ENCODE data around the gene CEP152. TPM values are rescaled to one million over a fixed set of nuclear protein-coding genes. Genes with fewer than 3 reads are reported as not detected.

Gene CEP152
- total and polyA plus RNA-seq, 9 of the 15 experiments (the other 6 are each of a cell fraction or from before 2014, with no cell fraction given), result 9.9 to 43.0 (median 23.6) TPM

DNA sequence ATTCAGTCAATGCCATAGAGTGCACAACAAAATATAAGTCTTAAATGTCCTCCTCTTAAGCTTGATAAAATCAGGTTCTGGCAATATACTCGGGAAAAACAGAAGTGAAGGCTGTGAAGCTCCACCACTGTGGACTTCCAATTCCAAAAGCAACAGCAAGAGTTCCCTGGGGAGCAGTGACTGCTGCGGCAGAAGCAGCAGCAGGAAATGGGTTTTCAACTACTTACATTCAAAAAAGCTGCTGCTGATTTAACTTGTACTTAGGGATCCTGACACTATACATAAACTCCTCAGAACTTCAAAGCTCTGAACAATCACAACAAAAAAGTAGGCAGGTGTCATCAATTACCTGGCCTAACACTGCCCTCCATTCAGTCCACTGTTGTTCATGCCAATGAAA lies 4.7 kb downstream of the CEP152 start:
- no peaks in the 10 kb centered on the region for H3K27me3 ChIP-seq (ENCODE audit: control insufficient read depth in 2 of 2, insufficient read depth in 2 of 2, low read length in 2 of 2)
- H3K79me2 ChIP-seq (ENCODE audit: control insufficient read depth, insufficient read depth, low read length), result peaks cover 90% of the 10 kb centered on the region
- POLR2A ChIA-PET, result interaction anchor here (0.6 kb wide), 1 partner anchor 245 kb away, joined by 3 read pairs; no protein-coding TSS in a partner anchor
- no TSS peak for BruUV-seq (replicated peaks)
- ATAC-seq, result no peak
- no peaks in the 10 kb centered on the region for H3K9me1 ChIP-seq (ENCODE audit: control insufficient read depth, insufficient read depth, low read length)
- H3K9me3 ChIP-seq (replicated peaks; ENCODE audit: control insufficient read depth, insufficient read depth, low read depth, low read length), result no peaks in the 10 kb centered on the region
- H3K27ac ChIP-seq (ENCODE audit: extremely low read depth, low read depth, low read length), result no peak overlapping the region
- intact Hi-C loops (cut with micrococcal nuclease), result loop anchor here (10.0 kb wide), 1 partner anchor 301 kb away; no protein-coding TSS in a partner anchor
- H3K4me3 ChIP-seq, result no peak overlapping the region
- no peak overlapping the region for H3K4me2 ChIP-seq (ENCODE audit: insufficient read depth, low read length)
- DNase-seq (ENCODE audit: extremely low read depth in 1 of 4, low spot score in 3 of 4), result no peak
- H3K9ac ChIP-seq (ENCODE audit: insufficient read depth in 1 of 2, low read depth in 2 of 2, low read length in 2 of 2), result no peak overlapping the region
- H4K20me1 ChIP-seq (replicated peaks; ENCODE audit: control insufficient read depth, insufficient read depth, low read length), result no peaks in the 10 kb centered on the region
- H3K36me3 ChIP-seq (ENCODE audit: control insufficient read depth, insufficient read depth, low read length), result peaks cover 37% of the 10 kb centered on the region
- no peak for FAIRE-seq
- in situ Hi-C loops (cut with MboI), result loop anchor here (25.0 kb wide), 1 partner anchor 444 kb away; no protein-coding TSS in a partner anchor
- 41% methylated on average over 2 of the region's 2 CpGs for WGBS (ENCODE audit: insufficient coverage, low coverage, missing lambda C conversion rate)
- CTCF ChIA-PET (ENCODE audit: low intra/inter-chr PET ratio), result no interaction called here
- peaks cover 5 to 8% of the 10 kb centered on the region in 2 experiments; a peak in 4 of 5 replicates for H3K4me1 ChIP-seq (replicated peaks in 1 of 2; ENCODE audit: control insufficient read depth in 2 of 2, insufficient read depth in 2 of 2, low read length in 2 of 2)
- no peak overlapping the region for H2AFZ ChIP-seq (ENCODE audit: low read depth, low read length)
- TF ChIP-seq PRMT5 (CRISPR knock-in tag; IDR thresholded peaks at IDR 0.05) (no peak), PHF8 (IDR thresholded peaks at IDR 0.05; ENCODE audit: borderline replicate concordance, low read length) (no peak), SMARCA4 (IDR thresholded peaks at IDR 0.05) (no peak), IRF2 (CRISPR knock-in tag; IDR thresholded peaks at IDR 0.05) (no peak), ZNF41 (CRISPR knock-in tag; conservative IDR thresholded peaks at IDR 0.05) (no peak), TAF1 (IDR thresholded peaks at IDR 0.05; ENCODE audit: control insufficient read depth, extremely low read depth, insufficient read depth, low read length, severe bottlenecking) (no peak), MCM7 (IDR thresholded peaks at IDR 0.05) (no peak), SRF (CRISPR knock-in tag; IDR thresholded peaks at IDR 0.05) (no peak)
- TF ChIP-seq, protein P1, sequence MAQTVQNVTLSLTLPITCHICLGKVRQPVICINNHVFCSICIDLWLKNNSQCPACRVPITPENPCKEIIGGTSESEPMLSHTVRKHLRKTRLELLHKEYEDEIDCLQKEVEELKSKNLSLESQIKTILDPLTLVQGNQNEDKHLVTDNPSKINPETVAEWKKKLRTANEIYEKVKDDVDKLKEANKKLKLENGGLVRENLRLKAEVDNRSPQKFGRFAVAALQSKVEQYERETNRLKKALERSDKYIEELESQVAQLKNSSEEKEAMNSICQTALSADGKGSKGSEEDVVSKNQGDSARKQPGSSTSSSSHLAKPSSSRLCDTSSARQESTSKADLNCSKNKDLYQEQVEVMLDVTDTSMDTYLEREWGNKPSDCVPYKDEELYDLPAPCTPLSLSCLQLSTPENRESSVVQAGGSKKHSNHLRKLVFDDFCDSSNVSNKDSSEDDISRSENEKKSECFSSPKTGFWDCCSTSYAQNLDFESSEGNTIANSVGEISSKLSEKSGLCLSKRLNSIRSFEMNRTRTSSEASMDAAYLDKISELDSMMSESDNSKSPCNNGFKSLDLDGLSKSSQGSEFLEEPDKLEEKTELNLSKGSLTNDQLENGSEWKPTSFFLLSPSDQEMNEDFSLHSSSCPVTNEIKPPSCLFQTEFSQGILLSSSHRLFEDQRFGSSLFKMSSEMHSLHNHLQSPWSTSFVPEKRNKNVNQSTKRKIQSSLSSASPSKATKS (CRISPR knock-in tag; IDR thresholded peaks at IDR 0.05), result no peak
- TF ChIP-seq, protein P2, sequence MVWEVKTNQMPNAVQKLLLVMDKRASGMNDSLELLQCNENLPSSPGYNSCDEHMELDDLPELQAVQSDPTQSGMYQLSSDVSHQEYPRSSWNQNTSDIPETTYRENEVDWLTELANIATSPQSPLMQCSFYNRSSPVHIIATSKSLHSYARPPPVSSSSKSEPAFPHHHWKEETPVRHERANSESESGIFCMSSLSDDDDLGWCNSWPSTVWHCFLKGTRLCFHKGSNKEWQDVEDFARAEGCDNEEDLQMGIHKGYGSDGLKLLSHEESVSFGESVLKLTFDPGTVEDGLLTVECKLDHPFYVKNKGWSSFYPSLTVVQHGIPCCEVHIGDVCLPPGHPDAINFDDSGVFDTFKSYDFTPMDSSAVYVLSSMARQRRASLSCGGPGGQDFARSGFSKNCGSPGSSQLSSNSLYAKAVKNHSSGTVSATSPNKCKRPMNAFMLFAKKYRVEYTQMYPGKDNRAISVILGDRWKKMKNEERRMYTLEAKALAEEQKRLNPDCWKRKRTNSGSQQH (CRISPR knock-in tag; IDR thresholded peaks at IDR 0.05), result no peak
- TF ChIP-seq, protein P3, sequence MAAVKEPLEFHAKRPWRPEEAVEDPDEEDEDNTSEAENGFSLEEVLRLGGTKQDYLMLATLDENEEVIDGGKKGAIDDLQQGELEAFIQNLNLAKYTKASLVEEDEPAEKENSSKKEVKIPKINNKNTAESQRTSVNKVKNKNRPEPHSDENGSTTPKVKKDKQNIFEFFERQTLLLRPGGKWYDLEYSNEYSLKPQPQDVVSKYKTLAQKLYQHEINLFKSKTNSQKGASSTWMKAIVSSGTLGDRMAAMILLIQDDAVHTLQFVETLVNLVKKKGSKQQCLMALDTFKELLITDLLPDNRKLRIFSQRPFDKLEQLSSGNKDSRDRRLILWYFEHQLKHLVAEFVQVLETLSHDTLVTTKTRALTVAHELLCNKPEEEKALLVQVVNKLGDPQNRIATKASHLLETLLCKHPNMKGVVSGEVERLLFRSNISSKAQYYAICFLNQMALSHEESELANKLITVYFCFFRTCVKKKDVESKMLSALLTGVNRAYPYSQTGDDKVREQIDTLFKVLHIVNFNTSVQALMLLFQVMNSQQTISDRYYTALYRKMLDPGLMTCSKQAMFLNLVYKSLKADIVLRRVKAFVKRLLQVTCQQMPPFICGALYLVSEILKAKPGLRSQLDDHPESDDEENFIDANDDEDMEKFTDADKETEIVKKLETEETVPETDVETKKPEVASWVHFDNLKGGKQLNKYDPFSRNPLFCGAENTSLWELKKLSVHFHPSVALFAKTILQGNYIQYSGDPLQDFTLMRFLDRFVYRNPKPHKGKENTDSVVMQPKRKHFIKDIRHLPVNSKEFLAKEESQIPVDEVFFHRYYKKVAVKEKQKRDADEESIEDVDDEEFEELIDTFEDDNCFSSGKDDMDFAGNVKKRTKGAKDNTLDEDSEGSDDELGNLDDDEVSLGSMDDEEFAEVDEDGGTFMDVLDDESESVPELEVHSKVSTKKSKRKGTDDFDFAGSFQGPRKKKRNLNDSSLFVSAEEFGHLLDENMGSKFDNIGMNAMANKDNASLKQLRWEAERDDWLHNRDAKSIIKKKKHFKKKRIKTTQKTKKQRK (IDR thresholded peaks at IDR 0.05; ENCODE audit: borderline replicate concordance, low read depth, low read length), result no peak
- TF ChIP-seq, protein P4, sequence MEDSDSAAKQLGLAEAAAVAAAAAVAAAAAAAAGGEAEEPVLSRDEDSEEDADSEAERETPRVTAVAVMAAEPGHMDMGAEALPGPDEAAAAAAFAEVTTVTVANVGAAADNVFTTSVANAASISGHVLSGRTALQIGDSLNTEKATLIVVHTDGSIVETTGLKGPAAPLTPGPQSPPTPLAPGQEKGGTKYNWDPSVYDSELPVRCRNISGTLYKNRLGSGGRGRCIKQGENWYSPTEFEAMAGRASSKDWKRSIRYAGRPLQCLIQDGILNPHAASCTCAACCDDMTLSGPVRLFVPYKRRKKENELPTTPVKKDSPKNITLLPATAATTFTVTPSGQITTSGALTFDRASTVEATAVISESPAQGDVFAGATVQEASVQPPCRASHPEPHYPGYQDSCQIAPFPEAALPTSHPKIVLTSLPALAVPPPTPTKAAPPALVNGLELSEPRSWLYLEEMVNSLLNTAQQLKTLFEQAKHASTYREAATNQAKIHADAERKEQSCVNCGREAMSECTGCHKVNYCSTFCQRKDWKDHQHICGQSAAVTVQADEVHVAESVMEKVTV (CRISPR knock-in tag; IDR thresholded peaks at IDR 0.05), result no peak
- TF ChIP-seq, protein P5, sequence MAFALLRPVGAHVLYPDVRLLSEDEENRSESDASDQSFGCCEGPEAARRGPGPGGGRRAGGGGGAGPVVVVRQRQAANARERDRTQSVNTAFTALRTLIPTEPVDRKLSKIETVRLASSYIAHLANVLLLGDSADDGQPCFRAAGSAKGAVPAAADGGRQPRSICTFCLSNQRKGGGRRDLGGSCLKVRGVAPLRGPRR (CRISPR knock-in tag; IDR thresholded peaks at IDR 0.05), result no peak
